ENCODE data around the gene YEATS2.

The YEATS2 gene

DNA sequence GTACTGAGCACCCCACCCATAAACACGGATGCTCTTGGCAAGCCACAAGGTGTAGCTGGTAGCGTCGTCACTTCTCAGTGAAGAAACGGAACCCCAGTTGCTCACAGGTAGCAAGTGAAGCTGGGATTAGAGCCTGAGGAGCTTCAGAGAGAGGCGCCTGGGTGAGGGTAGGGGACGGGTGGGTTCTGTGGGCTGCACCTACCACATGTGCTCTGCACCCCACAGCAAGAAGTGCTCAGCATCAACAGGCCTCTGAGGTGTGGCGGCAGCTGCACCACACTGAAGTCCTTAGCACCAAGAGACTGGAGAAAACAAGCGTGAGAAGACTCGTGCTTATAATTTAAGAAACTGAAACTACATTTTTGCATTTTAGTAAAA is 118.0 kb downstream of the YEATS2 start:
- DNase-seq: no peak

GRCh38 chr3:183815951-183816475 is 118.4 kb downstream of the YEATS2 start:
- DNase-seq: no peak

- no peak for DNase-seq
Measured at GRCh38 chr3:183816681-183817510, 119.3 kb downstream of the YEATS2 start.

- no peak for DNase-seq
Measured at GRCh38 chr3:183817639-183818038, 120.0 kb downstream of the YEATS2 start.

- DNase-seq: no peak
Measured at GRCh38 chr3:183818041-183818620, 120.5 kb downstream of the YEATS2 start.

DNA sequence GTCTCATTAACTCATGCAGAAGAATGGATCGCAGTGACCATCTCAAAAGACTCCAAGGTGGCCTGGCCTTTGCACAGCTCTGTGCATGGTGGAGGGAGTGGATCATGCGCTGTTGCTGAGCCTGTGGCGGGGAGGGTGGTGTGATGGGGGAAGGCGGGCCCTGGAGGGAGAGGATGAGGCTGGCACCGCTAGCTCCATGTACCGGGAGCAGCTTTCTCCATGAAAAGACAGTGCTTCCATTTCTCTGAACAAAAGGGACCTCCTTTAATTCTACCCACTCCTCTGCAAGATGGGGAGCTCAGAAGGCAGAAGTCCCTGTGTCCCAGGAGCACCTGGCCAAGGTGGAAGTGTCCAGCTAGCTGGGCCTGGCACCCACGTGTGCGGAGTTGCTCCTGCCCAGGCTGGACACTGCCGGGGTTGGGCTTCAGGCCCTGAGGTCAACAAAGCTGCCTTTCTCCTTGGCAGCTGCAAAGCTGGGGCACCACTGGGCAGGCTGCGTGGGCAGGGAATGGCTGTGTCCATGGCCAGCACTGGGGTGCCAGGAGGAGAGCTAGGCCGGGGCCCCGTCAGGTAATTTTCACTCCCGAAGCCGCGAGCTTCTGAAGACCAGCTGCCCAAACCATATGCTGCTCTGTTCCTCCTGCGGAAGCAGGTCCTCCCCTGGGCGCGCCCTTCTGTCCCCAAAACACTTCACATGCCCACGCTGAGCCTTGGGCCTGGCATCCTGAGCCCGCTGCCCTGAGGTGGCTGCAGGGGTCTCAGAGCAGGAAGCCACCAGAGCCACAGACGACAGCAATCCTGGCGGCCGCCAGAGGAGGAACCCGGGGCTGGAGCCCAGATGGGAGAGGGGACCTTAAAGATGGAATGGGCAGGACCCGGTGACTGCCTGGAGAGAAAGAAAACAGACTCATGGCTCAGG is 121.4 kb downstream of the YEATS2 start:
- DNase-seq: no peak

GRCh38 chr3:183819831-183820230 is 122.2 kb downstream of the YEATS2 start:
- DNase-seq: no peak

DNA sequence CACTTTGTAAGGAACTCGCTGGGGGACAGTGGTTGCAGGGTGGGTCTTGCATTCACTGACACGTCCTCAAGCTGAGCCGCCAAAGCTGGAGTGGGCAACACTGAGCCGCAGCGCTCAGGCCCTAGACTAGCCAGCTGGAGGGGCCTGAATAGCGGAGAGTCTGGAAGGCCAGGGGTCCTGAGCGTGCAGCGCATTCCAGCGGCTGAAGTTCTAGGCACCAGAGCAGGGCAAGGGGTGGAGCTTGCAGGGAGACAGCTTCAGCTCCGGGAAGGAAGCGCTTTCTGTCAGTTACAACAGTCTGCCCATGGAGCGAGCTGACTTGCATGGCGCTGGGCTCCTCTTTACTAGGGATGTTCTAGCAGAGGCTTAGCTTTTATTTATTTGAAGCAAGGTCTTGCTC is 125.0 kb downstream of the YEATS2 start:
- DNase-seq: no peak

DNA sequence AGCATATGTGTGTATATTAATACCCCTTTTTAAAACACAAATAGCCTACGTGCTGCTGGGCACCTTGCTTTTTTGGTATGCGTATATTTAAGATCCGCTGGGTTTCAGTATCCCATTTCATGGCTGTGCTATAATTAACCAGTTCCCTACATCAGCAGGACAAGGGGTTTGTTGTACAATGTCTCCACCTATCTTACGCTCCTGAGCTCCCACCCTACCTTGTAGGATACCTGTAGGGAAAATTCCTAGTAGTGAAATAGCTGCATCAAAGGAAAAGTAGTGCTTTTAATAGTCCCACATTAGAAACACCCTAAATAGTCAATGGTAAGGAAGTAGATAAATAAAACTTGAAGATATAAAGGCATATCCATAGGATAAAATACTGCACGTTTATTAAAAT is 126.4 kb downstream of the YEATS2 start:
- DNase-seq: no peak

GRCh38 chr3:183824761-183825455 is 127.3 kb downstream of the YEATS2 start:
- no peak for DNase-seq

GRCh38 chr3:183825456-183826161 is 128.0 kb downstream of the YEATS2 start, which contains the start of gene MAP6D1:
TSS of gene MAP6D1 (minus strand) at chr3:183825577. CDS start at chr3:183825547, 30 bp downstream.
- peak; percentile 71 for DNase-seq

DNA sequence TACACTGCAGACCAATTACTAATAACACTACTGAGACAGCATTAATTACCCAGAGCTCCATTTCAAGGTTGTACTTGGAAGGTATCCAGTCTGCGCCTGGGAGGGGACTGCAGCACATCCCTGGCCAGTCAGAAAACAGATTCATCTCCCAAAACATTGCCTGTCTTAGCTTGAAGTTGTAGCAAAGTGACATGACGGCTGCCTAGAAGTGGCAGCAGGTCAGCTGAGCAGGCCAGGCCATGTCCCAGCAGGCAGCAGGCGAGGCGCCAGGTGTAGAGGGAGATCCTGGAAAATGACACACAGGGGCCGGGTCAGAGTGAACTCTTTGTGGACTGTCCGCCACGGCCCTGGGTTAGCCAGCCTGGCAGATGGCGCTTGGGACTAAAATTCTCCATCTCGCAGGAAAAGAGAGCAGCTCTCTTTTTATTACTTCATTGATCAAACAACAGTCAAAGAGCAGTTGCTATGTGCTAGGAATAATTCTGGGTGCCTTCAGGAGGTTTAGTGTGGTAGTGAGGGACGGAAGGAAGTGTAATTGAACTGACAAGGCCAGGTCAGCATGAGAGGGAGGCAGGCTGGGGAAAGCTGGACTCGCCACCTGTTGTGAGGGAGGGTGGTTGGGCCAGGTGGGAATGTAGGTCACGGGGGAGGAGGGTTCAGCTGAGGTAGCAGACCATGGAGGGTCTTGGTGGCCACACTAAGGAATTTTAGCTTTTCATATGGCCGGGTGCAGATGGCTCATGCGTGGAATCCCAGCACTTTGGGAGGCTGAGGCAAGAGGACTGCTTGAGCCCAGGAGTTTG is 129.1 kb downstream of the YEATS2 start:
- DNase-seq: no peak

GRCh38 chr3:183827809-183828537 is 130.4 kb downstream of the YEATS2 start:
- DNase-seq: no peak

- DNase-seq: no peak
Measured at GRCh38 chr3:183828538-183828870, 130.9 kb downstream of the YEATS2 start.

DNA sequence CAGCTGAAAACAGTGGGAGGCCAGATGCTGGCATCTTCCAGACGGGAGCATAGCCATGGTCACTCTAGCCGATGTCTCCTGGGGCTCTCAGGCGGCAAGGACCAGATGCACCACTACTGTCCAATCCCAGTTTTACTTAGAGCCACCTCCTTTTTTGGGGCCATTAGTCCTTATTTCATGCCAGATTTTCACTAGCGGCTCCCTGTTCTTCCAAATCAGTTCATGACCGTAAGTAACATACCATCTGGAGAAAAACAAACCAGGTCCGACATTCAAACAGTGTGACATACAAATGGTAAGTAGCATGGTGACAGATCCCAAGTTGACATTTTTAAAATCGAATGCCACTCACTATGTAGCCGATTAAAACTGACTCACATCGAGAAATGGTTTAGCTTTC is 131.9 kb downstream of the YEATS2 start:
- DNase-seq: no peak

- no peak for DNase-seq
Measured at GRCh38 chr3:183830187-183830586, 132.6 kb downstream of the YEATS2 start.

GRCh38 chr3:183833516-183833915 is 135.9 kb downstream of the YEATS2 start:
- DNase-seq: no peak

- DNase-seq: no peak
Measured at GRCh38 chr3:183837390-183837789, 139.8 kb downstream of the YEATS2 start.

DNA sequence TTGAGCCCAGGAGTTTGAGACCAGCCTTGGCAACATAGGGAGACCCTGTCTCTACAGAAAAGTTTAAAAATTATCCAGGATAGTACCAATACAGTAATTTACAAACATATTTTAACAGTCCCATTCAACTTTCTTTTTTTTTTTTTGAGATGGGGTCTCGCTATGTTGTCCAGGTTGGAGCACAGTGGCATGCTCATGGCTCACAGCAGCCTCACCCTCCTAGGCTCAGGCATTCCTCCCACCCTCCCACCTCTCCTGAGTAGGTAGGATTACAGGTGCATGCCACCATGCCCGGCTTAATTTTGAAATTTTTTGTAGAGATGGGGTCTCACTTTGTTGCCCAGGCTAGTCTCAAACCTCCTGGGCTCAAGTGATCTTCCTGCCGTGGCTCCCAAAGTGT is 140.3 kb downstream of the YEATS2 start:
- no peak for DNase-seq

DNA sequence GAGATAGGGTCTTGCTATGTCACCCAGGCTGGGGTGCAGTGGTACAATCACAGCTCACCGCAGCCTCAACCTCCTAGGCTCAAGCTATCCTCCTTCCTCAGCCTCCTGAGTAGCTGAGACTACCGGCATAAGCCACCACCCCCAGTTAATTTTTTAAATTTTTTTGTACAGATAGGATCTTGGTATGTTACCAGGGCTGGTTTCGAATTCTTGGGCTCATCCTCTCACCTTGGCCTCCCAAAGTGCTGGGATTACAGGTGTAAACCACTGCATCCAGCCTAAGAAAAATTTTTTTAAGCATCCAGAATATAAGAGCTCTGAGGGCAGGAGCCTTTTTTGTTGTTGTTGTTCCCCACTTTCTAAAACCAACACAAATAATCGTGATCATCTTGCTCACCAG is 142.2 kb downstream of the YEATS2 start:
- no peak for DNase-seq
